ENCODE data around the gene TRAF2.

TRAF2 gene

DNA sequence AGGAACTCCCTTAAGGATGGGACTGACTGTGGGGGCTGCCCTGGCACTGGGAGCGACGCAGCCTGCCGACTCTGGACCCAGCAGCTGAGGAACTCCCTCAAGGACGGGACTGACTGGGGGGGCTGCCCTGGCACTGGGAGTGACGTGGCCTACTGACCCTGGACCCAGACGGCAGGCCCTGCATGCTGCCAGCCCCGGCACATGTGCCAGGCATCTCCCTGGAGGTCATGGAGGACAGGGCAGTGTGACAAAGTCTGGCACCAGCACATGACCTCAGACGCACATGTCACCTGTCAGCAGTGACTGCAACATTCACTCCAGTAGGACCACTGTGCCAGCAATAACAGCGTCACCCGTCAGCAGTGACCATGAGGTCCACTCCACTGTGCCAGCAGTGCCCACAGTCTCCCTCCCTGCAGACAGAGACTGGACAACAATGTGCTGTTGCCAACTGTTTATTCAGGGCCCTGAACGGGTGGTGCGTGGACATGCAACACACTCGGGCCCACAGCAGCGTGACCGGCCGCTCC lies 53.7 kb downstream of the TRAF2 start:
- intact Hi-C loops (cut with DNase I): loop anchor here (5.0 to 10.0 kb wide), 3 partner anchors 37 to 85 kb away; partner anchors contain the start of genes MAMDC4, PTGDS and TRAF2
- peak in 40 of 42 donors; percentile 32 to 90 (median 76) for DNase-seq

DNA sequence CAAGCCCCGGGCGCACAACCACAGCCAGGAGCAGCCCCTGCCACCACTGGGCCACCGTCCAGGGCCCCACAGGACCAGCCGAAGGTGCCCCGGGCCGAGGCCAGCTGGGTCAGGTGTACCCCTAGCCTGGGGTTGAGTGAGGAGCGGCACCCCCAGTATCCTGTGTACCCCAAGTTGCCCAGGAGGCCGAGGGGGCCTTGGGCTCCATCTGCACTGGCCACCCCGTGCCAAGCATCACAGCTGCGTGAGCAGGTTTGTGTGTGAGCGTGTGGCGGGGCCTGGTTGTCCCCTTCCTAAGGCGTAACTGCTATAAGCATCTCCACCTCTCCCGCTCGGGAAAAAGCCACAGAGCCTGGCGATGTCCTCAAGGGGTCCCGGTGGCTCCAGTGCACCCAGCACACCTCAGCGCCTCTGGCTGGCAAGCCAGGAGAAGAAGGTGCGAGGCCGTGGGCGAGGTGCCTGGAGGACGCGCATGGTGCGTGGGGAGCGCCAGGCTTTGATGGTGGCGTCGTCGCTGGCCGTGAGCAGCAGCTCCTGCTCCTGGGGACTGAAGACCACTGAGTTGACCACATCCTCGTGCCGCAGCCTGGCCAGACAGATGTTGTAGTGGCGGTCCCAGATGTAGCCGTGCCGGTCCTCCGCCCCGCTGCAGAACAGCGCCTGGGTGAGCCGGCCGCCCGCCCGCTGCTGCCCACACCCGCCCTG lies 54.4 kb downstream of the TRAF2 start:
- intact Hi-C loops (cut with DNase I): loop anchor here (5.0 to 10.0 kb wide), 2 partner anchors 37 to 56 kb away; partner anchors contain the start of genes PTGDS and TRAF2
- no peak for DNase-seq

DNA sequence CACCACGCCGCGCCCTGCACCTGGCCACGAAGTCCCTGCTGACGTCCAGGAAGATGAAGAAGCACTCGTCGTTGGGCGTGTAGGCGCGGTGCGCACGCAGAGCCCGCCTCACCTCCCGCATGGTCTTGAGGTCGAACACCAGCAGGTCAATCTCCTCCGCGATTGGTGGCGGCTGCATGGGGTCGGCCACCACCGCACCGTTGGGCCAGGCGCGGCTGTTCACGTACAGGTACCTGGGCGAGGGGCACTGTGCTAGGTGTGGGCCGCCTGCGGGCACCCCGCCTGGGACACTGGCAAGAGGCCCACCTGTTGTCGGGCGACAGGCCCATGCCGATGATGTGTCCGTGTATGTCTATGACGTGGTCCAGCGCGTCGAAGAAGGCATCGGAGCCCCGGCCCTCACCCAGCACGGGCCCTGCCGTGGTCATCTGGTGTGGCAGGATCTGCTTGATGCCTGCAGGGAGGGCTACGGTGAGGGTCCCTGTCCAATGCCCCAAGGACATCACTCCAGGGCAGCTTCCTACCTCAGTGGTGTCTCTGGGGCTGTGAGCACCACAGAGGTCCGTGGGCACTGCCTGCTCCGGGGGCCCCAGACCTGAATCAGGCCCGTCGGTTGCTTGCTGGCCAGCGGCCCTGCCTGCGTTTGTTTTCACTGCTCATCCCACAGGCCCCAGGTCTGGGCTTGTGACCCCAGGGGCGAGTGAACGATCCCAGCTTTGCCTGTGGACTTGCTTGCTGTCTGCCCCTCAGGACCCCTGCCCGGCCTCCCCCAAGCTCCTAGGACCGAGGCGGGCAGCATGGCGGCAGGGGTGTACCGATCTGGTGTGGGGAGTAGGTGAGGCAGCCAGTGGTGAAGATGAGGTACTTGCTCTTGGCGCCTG lies 55.2 kb downstream of the TRAF2 start:
- intact Hi-C loops (cut with DNase I): loop anchor here (5.0 to 10.0 kb wide), 2 partner anchors 36 to 57 kb away; partner anchors contain the start of genes PTGDS and TRAF2
- peak in 1 of 42 donors; percentile 46 for DNase-seq

DNA sequence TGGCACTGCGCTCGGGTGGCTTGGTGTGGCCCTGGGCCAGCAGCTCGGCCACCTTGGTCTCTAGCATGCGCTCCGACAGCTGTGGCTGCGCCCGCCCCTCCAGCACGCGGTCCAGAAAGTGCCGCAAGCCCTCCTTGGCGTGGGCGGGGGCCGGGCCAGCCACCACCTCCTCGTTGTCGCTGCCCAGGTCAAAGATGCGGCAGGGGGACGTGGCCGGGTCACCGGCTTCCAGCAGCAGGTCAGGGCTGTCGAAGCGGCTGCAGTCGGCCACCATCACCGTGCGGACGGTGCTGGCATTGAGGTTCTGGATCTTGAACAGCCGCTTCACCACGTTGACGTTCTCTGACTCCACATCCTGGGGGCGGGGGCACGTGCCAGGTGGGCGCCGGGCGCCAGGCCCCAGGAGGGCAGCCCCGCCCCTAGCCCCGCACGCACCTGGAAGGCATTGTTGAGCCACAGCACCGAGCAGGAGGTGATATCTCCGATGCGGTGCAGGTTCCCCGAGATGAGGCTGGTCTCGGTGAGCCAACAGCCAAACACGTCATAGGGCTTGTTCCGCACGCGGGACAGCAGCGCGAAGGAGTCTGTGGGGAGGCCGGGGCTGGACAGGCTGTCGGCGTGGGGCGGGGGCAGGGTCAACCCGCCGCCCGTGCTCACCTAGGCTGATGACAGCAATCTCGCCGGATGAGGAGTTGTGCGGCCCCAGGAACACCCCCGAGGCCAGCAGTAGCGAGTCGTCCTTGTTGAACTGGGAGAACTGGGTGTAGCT lies 56.0 kb downstream of the TRAF2 start:
- intact Hi-C loops (cut with DNase I): loop anchor here (5.0 to 10.0 kb wide), 2 partner anchors 35 to 57 kb away; partner anchors contain the start of genes PTGDS and TRAF2
- DNase-seq: peak in 1 of 42 donors; percentile 37

DNA sequence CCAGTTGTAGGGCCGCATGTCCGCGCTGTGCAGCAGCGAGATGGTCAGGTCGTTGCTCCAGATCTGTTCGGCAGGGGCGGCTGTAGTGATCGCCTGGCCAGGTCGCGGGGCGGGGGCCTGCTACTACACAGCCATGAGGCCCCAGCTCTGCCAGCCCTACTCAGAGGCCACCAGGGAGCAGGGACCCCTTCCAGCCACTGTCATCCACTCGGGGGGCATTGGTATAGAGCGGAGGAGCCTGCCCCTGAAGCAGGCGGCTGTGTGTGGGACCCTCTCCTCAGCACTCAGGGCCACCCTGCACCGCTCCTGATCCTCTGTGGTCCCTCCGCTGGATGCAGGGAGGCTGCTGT lies 56.5 kb downstream of the TRAF2 start:
- intact Hi-C loops (cut with DNase I): loop anchor here (5.0 to 10.0 kb wide), 2 partner anchors 34 to 58 kb away; partner anchors contain the start of genes PTGDS and TRAF2
- DNase-seq: peak in 1 of 42 donors; percentile 39

DNA sequence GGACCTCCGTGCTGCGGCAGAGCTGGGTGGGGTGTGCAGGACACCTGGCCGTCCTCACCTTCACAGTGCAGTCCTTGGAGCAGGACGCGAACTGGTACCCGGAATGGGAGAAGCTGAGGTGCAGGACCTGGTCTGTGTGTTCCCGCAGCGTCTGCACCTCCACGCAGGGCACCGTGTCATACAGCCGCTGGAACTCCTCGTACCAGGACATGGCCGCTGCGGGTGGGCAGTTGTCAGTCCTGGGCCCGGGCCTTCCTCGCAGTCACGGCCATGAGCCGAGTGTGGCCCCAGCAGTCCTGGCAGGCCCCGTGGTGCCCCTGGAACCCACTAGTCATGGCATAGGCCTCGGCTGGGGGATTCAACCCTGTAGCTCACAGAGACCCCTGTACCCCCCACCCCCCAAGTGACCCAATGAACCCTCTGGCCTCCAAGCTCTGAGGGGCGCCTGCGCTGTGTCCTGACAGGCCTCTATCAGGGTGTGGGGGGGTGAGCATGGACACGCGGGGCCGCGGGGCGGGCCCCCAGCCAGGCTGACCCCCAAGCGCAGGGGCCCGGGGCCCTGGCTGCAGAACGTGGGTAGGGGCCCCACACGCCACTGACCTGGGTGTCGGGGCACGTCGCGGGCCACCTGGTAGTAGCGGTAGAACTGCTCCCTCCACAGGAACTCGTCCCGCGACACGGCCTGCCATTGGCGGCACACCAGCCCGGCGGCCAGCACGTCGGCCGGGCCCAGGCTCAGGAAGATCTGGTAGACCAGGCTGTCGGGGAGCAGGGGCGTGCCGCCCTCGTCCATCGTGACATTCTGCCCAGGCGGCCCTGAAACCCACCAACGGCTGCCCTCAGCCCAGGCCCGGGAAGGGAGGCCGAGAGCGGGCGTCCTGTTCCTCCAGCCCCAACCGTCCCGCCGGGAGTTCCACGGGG lies 57.2 kb downstream of the TRAF2 start:
- peak in 4 of 42 donors; percentile 27 to 53 (median 40) for DNase-seq
- intact Hi-C loops (cut with DNase I): loop anchor here (5.0 to 10.0 kb wide), 2 partner anchors 34 to 59 kb away; partner anchors contain the start of genes PTGDS and TRAF2

DNA sequence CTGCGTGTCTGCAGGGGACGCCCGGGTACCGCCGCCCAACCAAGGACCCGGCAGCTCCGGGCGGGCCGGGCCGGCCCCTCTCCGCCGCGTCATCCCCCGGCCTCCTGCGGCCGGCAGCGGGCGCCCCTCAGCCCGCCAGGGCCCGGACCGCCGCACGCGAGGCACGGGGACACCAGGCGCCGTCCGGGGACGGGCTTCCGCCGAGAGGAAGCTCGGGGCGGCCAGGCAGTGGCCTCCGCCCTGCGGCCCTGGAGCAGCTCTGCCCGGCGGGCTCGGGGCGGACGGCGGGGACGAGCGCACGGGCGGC lies 57.8 kb downstream of the TRAF2 start:
- intact Hi-C loops (cut with DNase I): loop anchor here (5.0 to 10.0 kb wide), 2 partner anchors 33 to 59 kb away; partner anchors contain the start of genes PTGDS and TRAF2

DNA sequence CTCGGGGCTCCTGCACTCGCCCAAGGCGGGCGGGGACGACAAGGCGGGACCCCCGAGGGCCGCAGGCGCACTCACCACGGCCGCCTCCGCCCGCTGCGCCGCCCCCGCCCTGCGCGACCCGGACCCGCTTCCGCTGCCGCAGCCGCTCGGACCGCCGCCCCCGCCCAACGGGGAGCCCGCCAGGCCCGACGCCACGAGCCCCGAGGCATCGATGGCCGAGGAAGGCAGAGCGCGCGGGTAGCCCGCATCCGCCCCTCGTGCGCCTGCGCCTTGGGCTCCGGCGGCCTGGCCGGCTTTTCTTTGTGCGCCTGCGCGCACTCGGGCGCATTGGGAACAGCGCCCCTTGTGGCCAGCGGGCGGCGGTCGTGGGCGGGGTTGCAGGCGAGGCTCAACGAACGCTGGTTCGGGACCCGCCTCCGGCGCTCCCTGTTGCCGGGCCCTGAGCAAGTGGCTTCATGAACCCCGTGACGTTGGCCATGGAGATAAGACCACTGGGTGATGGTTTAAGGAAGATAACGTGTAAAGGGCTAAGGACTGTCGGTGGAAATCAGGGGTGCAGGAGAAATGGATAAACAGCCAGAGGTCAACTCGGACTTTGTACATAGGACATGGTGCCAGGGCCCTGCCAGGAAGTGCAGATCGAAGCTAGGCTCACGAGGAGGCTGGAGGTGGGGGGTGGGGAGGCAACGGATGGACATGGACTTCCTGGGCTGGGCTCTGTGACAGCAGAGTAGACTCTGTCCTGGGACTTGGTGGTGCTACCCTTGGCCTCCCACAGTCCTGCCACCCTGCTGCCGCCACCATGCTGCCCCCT lies 58.4 kb downstream of the TRAF2 start, which contains the start of the genes C8G and FBXW5:
Gene C8G, plus strand, starts transcription at position 725 of the 814 bp plus-strand sequence. Its CDS starts 78 bp downstream, at position 803.
Gene FBXW5, minus strand, starts transcription at position 220 of the 814 bp plus-strand sequence. CDS start 655 bp downstream, outside the sequence.
- DNase-seq: peak; percentile 67 to 97 (median 93)
- intact Hi-C loops (cut with DNase I): loop anchor here (5.0 to 10.0 kb wide), 2 partner anchors 33 to 60 kb away; partner anchors contain the start of genes PTGDS and TRAF2

More for the DNA sequence above, 57.8 kb downstream of the TRAF2 start:
- peak in 3 of 42 donors; percentile 29 to 50 (median 40) for DNase-seq

DNA sequence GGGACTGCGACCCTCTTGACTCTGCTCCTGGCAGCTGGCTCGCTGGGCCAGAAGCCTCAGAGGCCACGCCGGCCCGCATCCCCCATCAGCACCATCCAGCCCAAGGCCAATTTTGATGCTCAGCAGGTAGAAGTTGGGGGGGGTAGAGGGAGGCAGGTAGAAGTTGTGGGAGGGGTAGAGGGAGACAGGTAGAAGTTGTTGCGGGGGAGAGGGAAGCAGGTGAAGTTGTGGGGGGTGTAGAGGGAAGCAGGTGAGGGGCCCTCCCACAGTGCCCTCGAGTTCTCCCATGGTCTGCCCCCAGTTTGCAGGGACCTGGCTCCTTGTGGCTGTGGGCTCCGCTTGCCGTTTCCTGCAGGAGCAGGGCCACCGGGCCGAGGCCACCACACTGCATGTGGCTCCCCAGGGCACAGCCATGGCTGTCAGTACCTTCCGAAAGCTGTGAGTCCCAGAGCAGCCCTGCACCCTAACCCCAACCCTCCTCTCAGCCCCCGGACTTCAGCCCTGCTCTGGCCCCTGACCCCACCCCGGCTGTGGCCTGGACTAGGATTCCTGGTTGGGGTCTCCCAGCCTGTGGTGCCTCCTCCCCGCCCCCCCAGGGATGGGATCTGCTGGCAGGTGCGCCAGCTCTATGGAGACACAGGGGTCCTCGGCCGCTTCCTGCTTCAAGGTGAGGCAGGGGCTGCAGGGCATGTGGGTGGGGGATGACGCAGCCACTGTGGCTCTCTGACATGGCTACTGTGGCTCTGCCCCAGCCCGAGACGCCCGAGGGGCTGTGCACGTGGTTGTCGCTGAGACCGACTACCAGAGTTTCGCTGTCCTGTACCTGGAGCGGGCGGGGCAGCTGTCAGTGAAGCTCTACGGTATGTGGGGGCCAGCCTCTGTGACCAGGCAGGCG lies 59.3 kb downstream of the TRAF2 start:
- intact Hi-C loops (cut with DNase I): loop anchor here (10.0 kb wide), 1 partner anchor 61 kb away; the partner anchor contains the start of gene TRAF2
- DNase-seq: no peak

DNA sequence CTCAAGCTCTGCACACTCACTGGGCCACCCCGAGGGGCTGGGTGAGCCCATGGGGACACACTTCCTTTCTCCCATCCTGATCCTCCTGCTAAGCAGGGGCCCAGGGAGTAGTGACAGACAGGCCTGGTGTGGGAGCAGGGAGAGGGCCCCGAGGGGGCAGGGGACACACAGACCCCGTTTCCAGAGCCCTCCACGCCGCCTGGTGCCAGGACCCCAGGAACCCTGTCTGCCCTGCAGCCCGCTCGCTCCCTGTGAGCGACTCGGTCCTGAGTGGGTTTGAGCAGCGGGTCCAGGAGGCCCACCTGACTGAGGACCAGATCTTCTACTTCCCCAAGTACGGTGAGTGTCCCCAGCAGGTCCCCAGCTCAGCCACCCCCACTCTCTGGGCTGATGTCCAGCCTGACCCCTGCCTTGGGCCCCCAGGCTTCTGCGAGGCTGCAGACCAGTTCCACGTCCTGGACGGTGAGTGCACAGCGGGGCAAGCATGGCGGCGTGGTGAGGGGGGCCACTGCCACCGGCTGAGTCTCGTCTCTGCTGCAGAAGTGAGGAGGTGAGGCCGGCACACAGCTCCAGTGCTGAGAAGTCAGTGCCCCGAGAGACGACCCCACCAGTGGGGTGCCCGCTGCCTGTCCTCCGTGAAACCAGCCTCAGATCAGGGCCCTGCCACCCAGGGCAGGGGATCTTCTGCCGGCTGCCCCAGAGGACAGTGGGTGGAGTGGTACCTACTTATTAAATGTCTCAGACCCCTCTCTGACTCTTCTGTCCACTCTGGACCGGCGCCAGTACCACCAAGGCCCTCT lies 60.1 kb downstream of the TRAF2 start:
- intact Hi-C loops (cut with DNase I): loop anchor here (10.0 kb wide), 1 partner anchor 62 kb away; the partner anchor contains the start of gene TRAF2

DNA sequence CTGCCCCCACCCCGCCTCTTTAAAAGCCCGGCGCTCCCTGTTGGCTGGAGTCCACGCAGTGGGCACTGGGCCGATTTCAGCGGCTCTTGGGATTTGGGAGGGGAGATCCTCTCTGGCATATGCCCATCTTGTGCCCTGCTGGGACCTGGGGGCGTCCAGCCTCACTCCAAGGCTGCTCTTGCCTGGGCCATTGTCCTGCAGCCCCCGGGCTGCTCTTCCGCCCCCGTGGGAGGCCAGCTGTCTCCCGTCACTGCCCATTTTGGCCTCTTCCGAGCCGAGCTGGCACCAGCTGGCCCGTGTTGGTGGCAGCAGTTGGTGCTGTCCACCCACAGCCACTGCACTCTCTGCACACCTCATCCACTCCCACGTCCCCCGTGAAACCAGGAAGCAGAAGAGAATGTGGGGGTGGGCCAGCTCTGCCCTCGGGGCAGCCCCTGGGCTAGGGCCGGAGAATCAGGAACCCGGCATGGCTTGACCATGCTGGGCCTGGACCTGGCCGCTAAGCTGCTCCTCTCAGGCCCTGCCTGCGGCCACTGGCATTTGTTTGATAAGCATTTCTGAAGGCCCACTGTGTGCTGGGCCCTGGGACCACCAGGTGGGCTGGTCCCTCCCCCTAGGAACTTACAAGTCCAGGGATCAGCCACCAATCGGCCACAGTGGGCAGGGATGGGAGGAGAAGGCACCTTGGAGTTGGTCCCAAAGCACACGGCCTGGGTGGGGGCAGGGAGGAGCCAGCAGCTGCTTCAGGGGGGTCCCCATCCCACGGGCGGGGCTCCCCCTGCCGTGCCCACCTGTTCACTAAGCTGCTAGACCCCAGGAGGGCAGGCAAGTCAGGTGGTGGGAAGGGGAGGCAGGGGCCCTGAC lies 60.9 kb downstream of the TRAF2 start:
- peak in 25 of 42 donors; percentile 32 to 77 (median 55) for DNase-seq
- intact Hi-C loops (cut with DNase I): loop anchor here (10.0 kb wide), 1 partner anchor 62 kb away; the partner anchor contains the start of gene TRAF2

More for the DNA sequence above, 60.1 kb downstream of the TRAF2 start:
- DNase-seq: no peak

DNA sequence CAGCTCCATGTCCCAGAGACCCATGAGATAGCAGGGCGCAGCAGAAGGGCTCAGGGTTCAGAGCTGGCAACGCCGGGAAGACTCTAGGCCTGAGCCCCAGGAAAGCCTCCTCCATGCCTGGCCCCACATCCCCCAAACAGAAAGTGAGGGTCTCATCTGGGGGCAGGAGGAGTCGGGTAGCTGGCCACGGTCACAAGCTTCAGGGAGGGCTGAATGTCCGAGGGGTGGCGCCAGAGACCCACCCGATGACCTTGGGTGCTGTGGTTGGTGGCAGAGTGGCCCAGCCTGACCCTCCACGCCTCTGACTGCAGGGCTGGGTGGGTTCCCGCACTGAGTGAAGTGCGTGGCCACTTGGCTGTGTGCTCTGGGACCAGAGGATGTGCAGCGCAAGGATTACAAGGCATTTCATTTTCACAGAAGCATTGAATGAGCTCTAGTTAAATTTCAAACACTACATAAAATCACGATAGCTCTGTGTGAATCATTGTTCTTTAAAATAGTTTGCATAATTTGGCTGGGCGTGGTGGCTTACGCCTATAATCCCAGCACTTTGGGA lies 61.7 kb downstream of the TRAF2 start:
- DNase-seq: peak; percentile 54 to 93 (median 82)
- intact Hi-C loops (cut with DNase I): loop anchor here (10.0 kb wide), 1 partner anchor 63 kb away; the partner anchor contains the start of gene TRAF2
